Measurements from ENCODE around the gene ANKFN1.

ANKFN1 gene

GRCh38 chr17:56434610-56435009 lies 281.3 kb downstream of the ANKFN1 start:
- DNase-seq (ENCODE audit: low read depth in 2 of 3, low spot score in 1 of 3): no peak

- no peak for DNase-seq (ENCODE audit: low read depth in 2 of 3, low spot score in 1 of 3)
Measured at GRCh38 chr17:56436142-56436541, 282.9 kb downstream of the ANKFN1 start.

GRCh38 chr17:56440419-56440818 lies 287.1 kb downstream of the ANKFN1 start:
- DNase-seq (ENCODE audit: low read depth in 2 of 3, low spot score in 1 of 3): no peak

- no peak for DNase-seq (ENCODE audit: low read depth in 2 of 3, low spot score in 1 of 3)
Measured at GRCh38 chr17:56441308-56441707, 288.0 kb downstream of the ANKFN1 start.

- DNase-seq (ENCODE audit: low read depth in 2 of 3, low spot score in 1 of 3): no peak
Measured at GRCh38 chr17:56445692-56446411, 292.6 kb downstream of the ANKFN1 start.

GRCh38 chr17:56447171-56447570 lies 293.9 kb downstream of the ANKFN1 start:
- DNase-seq (ENCODE audit: low read depth in 2 of 3, low spot score in 1 of 3): no peak

- DNase-seq (ENCODE audit: low read depth in 2 of 3, low spot score in 1 of 3): no peak
Measured at GRCh38 chr17:56448371-56448770, 295.1 kb downstream of the ANKFN1 start.

- DNase-seq (ENCODE audit: low read depth in 2 of 3, low spot score in 1 of 3): no peak
Measured at GRCh38 chr17:56449176-56449575, 295.9 kb downstream of the ANKFN1 start.

- no peak for DNase-seq (ENCODE audit: low read depth in 2 of 3, low spot score in 1 of 3)
Measured at GRCh38 chr17:56451629-56452028, 298.4 kb downstream of the ANKFN1 start.

GRCh38 chr17:56452461-56452860 lies 299.2 kb downstream of the ANKFN1 start:
- no peak for DNase-seq (ENCODE audit: low read depth in 2 of 3, low spot score in 1 of 3)

GRCh38 chr17:56457501-56457900 lies 304.2 kb downstream of the ANKFN1 start:
- DNase-seq (ENCODE audit: low read depth in 2 of 3, low spot score in 1 of 3): no peak

GRCh38 chr17:56465886-56466285 lies 312.6 kb downstream of the ANKFN1 start:
- no peak for DNase-seq (ENCODE audit: low read depth in 2 of 3, low spot score in 1 of 3)

- DNase-seq (ENCODE audit: low read depth in 2 of 3, low spot score in 1 of 3): no peak
Measured at GRCh38 chr17:56468840-56469239, 315.6 kb downstream of the ANKFN1 start.

- no peak for DNase-seq (ENCODE audit: low read depth in 2 of 3, low spot score in 1 of 3)
Measured at GRCh38 chr17:56471696-56472095, 318.4 kb downstream of the ANKFN1 start.

- DNase-seq (ENCODE audit: low read depth in 2 of 3, low spot score in 1 of 3): no peak
Measured at GRCh38 chr17:56475116-56475515, 321.8 kb downstream of the ANKFN1 start.

GRCh38 chr17:56478836-56479447 lies 325.7 kb downstream of the ANKFN1 start:
- no peak for DNase-seq (ENCODE audit: low read depth in 2 of 3, low spot score in 1 of 3)

- DNase-seq (ENCODE audit: low read depth in 2 of 3, low spot score in 1 of 3): no peak
Measured at GRCh38 chr17:56480501-56480900, 327.2 kb downstream of the ANKFN1 start.

GRCh38 chr17:56481659-56482058 lies 328.4 kb downstream of the ANKFN1 start:
- no peak for DNase-seq (ENCODE audit: low read depth in 2 of 3, low spot score in 1 of 3)

- DNase-seq (ENCODE audit: low read depth in 2 of 3, low spot score in 1 of 3): no peak
Measured at GRCh38 chr17:56482229-56482628, 329.0 kb downstream of the ANKFN1 start.

- DNase-seq (ENCODE audit: low read depth in 2 of 3, low spot score in 1 of 3): no peak
Measured at GRCh38 chr17:56486732-56487131, 333.5 kb downstream of the ANKFN1 start.

GRCh38 chr17:56488800-56489199 lies 335.5 kb downstream of the ANKFN1 start:
- no peak for DNase-seq (ENCODE audit: low read depth in 2 of 3, low spot score in 1 of 3)

GRCh38 chr17:56489980-56490379 lies 336.7 kb downstream of the ANKFN1 start:
- DNase-seq (ENCODE audit: low read depth in 2 of 3, low spot score in 1 of 3): no peak

- DNase-seq (ENCODE audit: low read depth in 2 of 3, low spot score in 1 of 3): no peak
Measured at GRCh38 chr17:56495556-56495955, 342.3 kb downstream of the ANKFN1 start.
